IMR-90 (cell line): Measurements from ENCODE around the gene NXPH3. TPM values are rescaled to one million over a fixed set of nuclear protein-coding genes. Genes with fewer than 3 reads are reported as not detected.

Experiments used
- ATAC-seq: fragments of 200-7000 bp; cut with Tn5 transposase; 2 replicates; pipeline ENCODE4 v1.9.1; 2020; ENCODE audit warnings: low read depth, mild to moderate bottlenecking, moderate library complexity
- BruUV-seq: library from RNA; stranded (reverse); fragments of 400-500 nt; replicated peaks from 2 replicates; lab custom pipeline; 2021; lab: Mats Ljungman, UMichigan
- CTCF ChIA-PET: fragments of 300-600 bp; formaldehyde crosslinking; extraction: SDS; loops from one replicate; lab custom pipeline; 2021; ENCODE audit warnings: antibody characterized with exemption; lab: Yijun Ruan, JAX
- POLR2A ChIA-PET: fragments of 300-600 bp; sonication (Branson Sonifier 250); formaldehyde crosslinking; loops from one replicate; lab custom pipeline; 2022; ENCODE audit warnings: antibody characterized with exemption; ENCODE audit not compliant: unreplicated experiment; lab: Charles Lee
- DNase-seq: peaks from one replicate; pipeline ENCODE4 v3.0.0; 2013
- H2AFZ ChIP-seq: replicated peaks from 2 replicates; pipeline ENCODE3; 2013; ENCODE audit warnings: low read length, mild to moderate bottlenecking; ENCODE audit not compliant: poor library complexity
- H2AK5ac ChIP-seq: 2 replicates; pipeline ENCODE4 v1.6.1; 2013; ENCODE audit warnings: low read depth, low read length, inconsistent platforms
- H2AK9ac ChIP-seq: replicated peaks from 2 replicates; pipeline ENCODE3; 2013; ENCODE audit warnings: mild to moderate bottlenecking, low read depth, low read length, moderate library complexity; ENCODE audit not compliant: poor library complexity
- H2BK120ac ChIP-seq: 2 replicates; pipeline ENCODE4 v1.6.1; 2013; ENCODE audit warnings: low read depth, low read length, inconsistent platforms
- H2BK15ac ChIP-seq: 3 replicates; pipeline ENCODE4 v1.6.1; 2013; ENCODE audit warnings: low read depth, low read length, inconsistent platforms
- H2BK20ac ChIP-seq: 2 replicates; pipeline ENCODE4 v1.6.1; 2013; ENCODE audit warnings: low read depth, mild to moderate bottlenecking, inconsistent platforms, low read length, moderate library complexity
- H2BK5ac ChIP-seq: 2 replicates; pipeline ENCODE4 v1.6.1; 2013; ENCODE audit warnings: mild to moderate bottlenecking, low read depth, low read length, inconsistent platforms; ENCODE audit not compliant: poor library complexity, severe bottlenecking
- H3K14ac ChIP-seq: replicated peaks from 2 replicates; pipeline ENCODE4 v1.6.1; 2013; ENCODE audit warnings: low read depth, low read length, inconsistent platforms
- H3K18ac ChIP-seq: 2 replicates; pipeline ENCODE4 v1.6.1; 2013; ENCODE audit warnings: low read depth, low read length, control low read depth
- H3K23ac ChIP-seq: 2 replicates; pipeline ENCODE4 v1.6.1; 2013; ENCODE audit warnings: low read depth, low read length, inconsistent platforms
- H3K27ac ChIP-seq: 2 replicates; pipeline ENCODE4 v1.5.1; 2013; ENCODE audit warnings: mild to moderate bottlenecking, control low read depth, low read length; ENCODE audit not compliant: insufficient read depth
- H3K27me3 ChIP-seq: 2 replicates; pipeline ENCODE4 v1.6.1; 2013; ENCODE audit warnings: low read length; ENCODE audit not compliant: control insufficient read depth, insufficient read depth
- H3K36me3 ChIP-seq: 2 replicates; pipeline ENCODE4 v1.6.1; 2013; ENCODE audit warnings: low read length, mixed read lengths; ENCODE audit not compliant: control insufficient read depth, insufficient read depth
- H3K4ac ChIP-seq: 2 replicates; pipeline ENCODE4 v1.6.1; 2013; ENCODE audit warnings: low read depth, low read length, inconsistent platforms
- H3K4me1 ChIP-seq: 2 replicates; pipeline ENCODE4 v1.6.1; 2013; ENCODE audit warnings: low read length, mixed read lengths; ENCODE audit not compliant: control insufficient read depth, insufficient read depth
- H3K4me2 ChIP-seq: 2 replicates; pipeline ENCODE4 v1.6.1; 2013; ENCODE audit warnings: low read depth, mild to moderate bottlenecking, control low read depth, low read length, moderate library complexity
- H3K4me3 ChIP-seq: 2 replicates; pipeline ENCODE4 v1.5.1; 2013; ENCODE audit warnings: low read depth, mild to moderate bottlenecking, control low read depth, low read length, moderate library complexity; ENCODE audit not compliant: insufficient read depth
- H3K56ac ChIP-seq: 2 replicates; pipeline ENCODE4 v1.6.1; 2013; ENCODE audit warnings: low read length, inconsistent platforms; ENCODE audit not compliant: insufficient read depth; ENCODE audit errors: extremely low read depth
- H3K79me1 ChIP-seq, 2 experiments: 2 replicates each; pipeline ENCODE4 v1.6.1; 2013; ENCODE audit warnings: low read length in 2 of 2, inconsistent platforms in 1 of 2, low read depth in 1 of 2
- H3K9ac ChIP-seq: 2 replicates; pipeline ENCODE4 v1.6.1; 2013; ENCODE audit warnings: low read depth, low read length, control low read depth
- H3K9me1 ChIP-seq: 2 replicates; pipeline ENCODE4 v1.6.1; 2013; ENCODE audit warnings: low read length, inconsistent platforms; ENCODE audit not compliant: insufficient read depth
- H3K9me3 ChIP-seq: 2 replicates; pipeline ENCODE4 v1.6.1; 2013; ENCODE audit warnings: low read length; ENCODE audit not compliant: control insufficient read depth, insufficient read depth
- H4K20me1 ChIP-seq: 2 replicates; pipeline ENCODE4 v1.6.1; 2013; ENCODE audit warnings: low read length, inconsistent platforms; ENCODE audit not compliant: insufficient read depth
- H4K5ac ChIP-seq: 2 replicates; pipeline ENCODE4 v1.6.1; 2013; ENCODE audit warnings: mild to moderate bottlenecking, low read depth, low read length, control low read depth
- H4K8ac ChIP-seq, 2 experiments: 2 replicates each; pipeline ENCODE4 v1.6.1; 2013; ENCODE audit warnings: low read depth in 2 of 2, low read length in 2 of 2, control low read depth in 1 of 2, inconsistent platforms in 1 of 2
- H4K91ac ChIP-seq: 2 replicates; pipeline ENCODE4 v1.6.1; 2013; ENCODE audit warnings: low read depth, low read length, inconsistent platforms; ENCODE audit not compliant: insufficient read depth
- BHLHE40 ChIP-seq: fragments of 150-350 bp; IDR thresholded peaks from 2 replicates; pipeline ENCODE4 v1.6.1; 2016; ENCODE audit warnings: mild to moderate bottlenecking, low read depth, low read length
- CHD1 ChIP-seq: IDR thresholded peaks from 2 replicates; pipeline ENCODE4 v1.6.1; 2012; ENCODE audit warnings: low read depth, low read length, improper control_type of control experiment
- CTCF ChIP-seq: conservative IDR thresholded peaks from 2 replicates; pipeline ENCODE4 v1.5.1; 2012; ENCODE audit warnings: mild to moderate bottlenecking, low read depth, low read length, improper control_type of control experiment
- ELK1 ChIP-seq: fragments of 150-350 bp; IDR thresholded peaks from 2 replicates; pipeline ENCODE4 v1.6.1; 2016; ENCODE audit warnings: low read depth, mild to moderate bottlenecking, low read length, moderate library complexity, borderline replicate concordance
- FOS ChIP-seq: fragments of 150-350 bp; IDR thresholded peaks from 2 replicates; pipeline ENCODE4 v1.6.1; 2016; ENCODE audit warnings: low read depth, low read length
- MAZ ChIP-seq: IDR thresholded peaks from 2 replicates; pipeline ENCODE4 v1.6.1; 2012; ENCODE audit warnings: low read depth, mild to moderate bottlenecking, low read length, improper control_type of control experiment, moderate library complexity, borderline replicate concordance
- USF2 ChIP-seq: fragments of 150-350 bp; IDR thresholded peaks from 2 replicates; pipeline ENCODE4 v1.6.1; 2017; ENCODE audit warnings: mild to moderate bottlenecking, antibody characterized with exemption, low read length, low read depth
- WGBS, 2 experiments: methylation state at CpG; one replicate each; pipeline versions ENCODE4 v1.1.5 to v1.1.7; 2013; ENCODE audit warnings: missing lambda C conversion rate in 2 of 2; ENCODE audit not compliant: insufficient read length in 1 of 2; ENCODE audit errors: extremely low coverage in 2 of 2; 5-methylcytosine and 5-hydroxymethylcytosine counted together
- dilution Hi-C: fragments of 300-500 bp; cut with HindIII; formaldehyde crosslinking; loops from one replicate; pipeline ENCODE4 v1.14.3; 2018; ENCODE audit warnings: low sequenced_read_pairs; ENCODE audit not compliant: unreplicated experiment
- in situ Hi-C: fragments of 300-500 bp; cut with MboI; formaldehyde crosslinking; loops from 3 replicates; pipeline ENCODE4 v1.14.3; 2019; ENCODE audit warnings: low sequenced_read_pairs, inconsistent platforms, mixed read lengths
- intact Hi-C: fragments of 100-400 bp; cut with micrococcal nuclease; formaldehyde crosslinking; loops from 2 replicates; pipeline ENCODE4 v1.10.0; 2022
- polyA plus RNA-seq, 3 experiments: library from polyadenylated mRNA; depleted of rRNA; stranded (reverse); fragments of >200 nt; gene quantifications; 2 replicates each; pipeline ENCODE4 v1.2.3, GENCODE V29; 2012; ENCODE audit warnings: low replicate concordance in 1 of 3
- total RNA-seq: library from RNA; depleted of rRNA; stranded (reverse); fragments of >200 nt; gene quantifications from 2 replicates; pipeline ENCODE4 v1.2.3, GENCODE V29; 2012

The NXPH3 gene
- total and polyA plus RNA-seq, 2 of the 4 experiments (the other 2 are of a cell fraction) = 0.18 to 0.31 TPM

- H4K91ac ChIP-seq = no peak overlapping the region
- DNase-seq = no peak
- no peak overlapping the region for H3K56ac ChIP-seq
- H3K14ac ChIP-seq = no peak overlapping the region
- WGBS, 2 experiments = 64% methylated on average over 3 of the region's 17 CpGs; no CpG with 5 or more reads in 1 of the 2 experiments
- peaks cover 5% of the 10 kb centered on the region for H3K4me1 ChIP-seq
- H2BK15ac ChIP-seq = no peak overlapping the region
- H3K9me3 ChIP-seq = no peaks in the 10 kb centered on the region
- intact Hi-C loops = no loop called here
- no peak overlapping the region for H3K9ac ChIP-seq
- BruUV-seq = no TSS peak
- peaks cover 2% of the 10 kb centered on the region; the same call in 1 of the 2 replicates for H3K9me1 ChIP-seq
- no peak overlapping the region for H2AK9ac ChIP-seq
- H3K18ac ChIP-seq = no peak overlapping the region
- H3K36me3 ChIP-seq = no peaks in the 10 kb centered on the region
- in situ Hi-C loops = no loop called here
- no peak overlapping the region for H3K27ac ChIP-seq
- H4K20me1 ChIP-seq = no peaks in the 10 kb centered on the region; the same call in 1 of the 2 replicates
- no peak for ATAC-seq
- H3K4me2 ChIP-seq = no peak overlapping the region
- H2BK5ac ChIP-seq = no peak overlapping the region
- H4K8ac ChIP-seq = no peak overlapping the region
- TF ChIP-seq CHD1 (no peak), FOS (no peak), MAZ (no peak), BHLHE40 (no peak), USF2 (no peak), CTCF (no peak), ELK1 (no peak)
- no peak overlapping the region for H3K4ac ChIP-seq
- dilution Hi-C loops = no loop called here
- no peak overlapping the region for H4K5ac ChIP-seq
- no peak overlapping the region for H2AFZ ChIP-seq
- no peak overlapping the region for H3K23ac ChIP-seq
- POLR2A ChIA-PET = no interaction called here
- peaks cover 30% of the 10 kb centered on the region for H3K27me3 ChIP-seq
- no peak overlapping the region for H2BK120ac ChIP-seq
- no peak overlapping the region for H2BK20ac ChIP-seq
- no peak overlapping the region for H2AK5ac ChIP-seq
- CTCF ChIA-PET = no interaction called here
- H3K4me3 ChIP-seq = no peak overlapping the region
- no peaks in the 10 kb centered on the region for H3K79me1 ChIP-seq
These were observed 3.4 kb downstream of the NXPH3 start for GRCh38 chr17:49578952-49579500.
